Measurements from ENCODE around the gene STAB2. TPM values are rescaled to one million over a fixed set of nuclear protein-coding genes. Genes with fewer than 3 reads are reported as not detected.

STAB2 gene
- total RNA-seq, 8 experiments from 2014 or later, result 0.21 TPM; not detected in 7

Other genes with a start within 250 kb of the STAB2 start
- gene C12orf42, start 91.3 kb upstream of the STAB2 start, total RNA-seq, result 1 to 10 TPM in 1 of 8 experiments, under 1 TPM in 3, not detected in 4; 0.14 to 1.1 (median 0.23) TPM

All from motor neuron (in vitro differentiated cells).